Vagina (tissue), 2 donors: ENCODE measurements around the gene MPST. TPM values are rescaled to one million over a fixed set of nuclear protein-coding genes. Genes with fewer than 3 reads are reported as not detected.
"Not testable (repeated sequence)": the region's sequence is repeated elsewhere in the genome, so short reads cannot be mapped to it uniquely, and the experiment has no call there.

ENCODE experiments used
- DNase-seq, 2 donors: peaks; one replicate each; pipeline ENCODE4 v3.0.0-alpha.2; 2017; ENCODE audit errors: extremely low spot score in 2 of 2
- H3K27ac ChIP-seq: fragments of 200-600 bp; sonication (generic); one replicate; pipeline ENCODE4 v1.5.1; 2019
- H3K27me3 ChIP-seq: fragments of 200-600 bp; sonication (generic); one replicate; pipeline ENCODE4 v1.5.1; 2019
- H3K36me3 ChIP-seq, 2 donors: fragments of 200-600 bp; sonication (generic); one replicate each; pipeline ENCODE4 v1.5.1; 2017 to 2019
- H3K4me1 ChIP-seq: fragments of 200-600 bp; sonication (generic); one replicate; pipeline ENCODE4 v1.5.1; 2019
- H3K4me3 ChIP-seq, 2 donors: fragments of 200-600 bp; sonication (generic); 1 replicate in 1 of 2; 2 replicates in 1 of 2; pipeline ENCODE4 v1.5.1; 2016 to 2019
- H3K9me3 ChIP-seq: fragments of 200-600 bp; sonication (generic); one replicate; pipeline ENCODE4 v1.5.1; 2019
- CTCF ChIP-seq, 3 experiments: fragments of 450-650 bp in 2 of 3; fragments of 200-600 bp in 1 of 3; sonication (generic) in 1 of 3; IDR thresholded peaks; one replicate each; pipeline ENCODE4 v1.5.1; 2017 to 2019; ENCODE audit warnings: antibody characterized with exemption in 3 of 3, mild to moderate bottlenecking in 2 of 3, moderate library complexity in 2 of 3
- POLR2A ChIP-seq, 2 donors: fragments of 450-650 bp; IDR thresholded peaks; one replicate each; pipeline ENCODE4 v1.6.1; 2017; ENCODE audit warnings: antibody characterized with exemption in 2 of 2, mild to moderate bottlenecking in 2 of 2, moderate library complexity in 2 of 2
- POLR2AphosphoS5 ChIP-seq, 2 donors: sonication (generic); formaldehyde crosslinking; IDR thresholded peaks; one replicate each; pipeline ENCODE4 v1.9.0; 2017; ENCODE audit warnings: antibody characterized with exemption in 2 of 2, mild to moderate bottlenecking in 2 of 2, low read depth in 1 of 2; ENCODE audit not compliant: insufficient read depth in 1 of 2
- intact Hi-C: fragments of 100-400 bp; cut with DNase I; formaldehyde crosslinking; loops from one replicate; pipeline ENCODE4 v1.15.1; 2023
- total RNA-seq: library from RNA; depleted of rRNA; stranded (reverse); fragments of >200 nt; gene quantifications from one replicate; pipeline ENCODE4 v1.2.3, GENCODE V29; 2016

The MPST gene
- total RNA-seq, 1 donor from 2014 or later = 126 TPM

- intact Hi-C loops = no loop called here
- DNase-seq = no peak
- H3K4me3 ChIP-seq = no peak overlapping the region
- H3K27me3 ChIP-seq = no peaks in the 10 kb centered on the region
- H3K27ac ChIP-seq = no peak overlapping the region
- H3K4me1 ChIP-seq = no peaks in the 10 kb centered on the region
- peaks cover 8% of the 10 kb centered on the region for H3K9me3 ChIP-seq
- TF ChIP-seq POLR2AphosphoS5 (IDR thresholded peaks at IDR 0.05; ENCODE audit: insufficient read depth in 1 of 2, low read depth in 1 of 2) (no peak), POLR2A (IDR thresholded peaks at IDR 0.05) (no peak)
- no peaks in the 10 kb centered on the region for H3K36me3 ChIP-seq
Measured at GRCh38 chr22:36988075-36988832, 31.3 kb upstream of the MPST start.

- H3K9me3 ChIP-seq, H3K27ac ChIP-seq, H3K4me1 ChIP-seq, H3K27me3 ChIP-seq, H3K36me3 ChIP-seq, intact Hi-C loops, H3K4me3 ChIP-seq, DNase-seq: not testable (repeated sequence)
Measured at GRCh38 chr22:36989012-36989411, 30.5 kb upstream of the MPST start.

GRCh38 chr22:36990457-36990856, 29.1 kb upstream of the MPST start:
- no peak for DNase-seq
- Histone ChIP-seq H3K36me3 (no peaks in the 10 kb centered on the region), H3K27ac (no peak overlapping the region), H3K9me3 (peaks cover 7% of the 10 kb centered on the region), H3K4me1 (no peaks in the 10 kb centered on the region), H3K27me3 (no peaks in the 10 kb centered on the region), H3K4me3 (no peak overlapping the region)
- intact Hi-C loops = no loop called here
- TF ChIP-seq CTCF (IDR thresholded peaks at IDR 0.05) (no peak), POLR2AphosphoS5 (IDR thresholded peaks at IDR 0.05; ENCODE audit: insufficient read depth in 1 of 2, low read depth in 1 of 2) (no peak), POLR2A (IDR thresholded peaks at IDR 0.05) (no peak)

- Histone ChIP-seq H3K36me3 (no peaks in the 10 kb centered on the region), H3K4me3 (no peak overlapping the region), H3K27ac (no peak overlapping the region), H3K27me3 (no peaks in the 10 kb centered on the region), H3K9me3 (no peaks in the 10 kb centered on the region), H3K4me1 (no peaks in the 10 kb centered on the region)
- no peak for DNase-seq
- intact Hi-C loops = no loop called here
- TF ChIP-seq CTCF (IDR thresholded peaks at IDR 0.05) = no peak
Measured at GRCh38 chr22:36991206-36991605, 28.3 kb upstream of the MPST start.

- intact Hi-C loops = no loop called here
- DNase-seq = no peak
- TF ChIP-seq CTCF (IDR thresholded peaks at IDR 0.05) (no peak), POLR2A (IDR thresholded peaks at IDR 0.05) (no peak), POLR2AphosphoS5 (IDR thresholded peaks at IDR 0.05; ENCODE audit: insufficient read depth in 1 of 2, low read depth in 1 of 2) (no peak)
- H3K27me3 ChIP-seq = no peaks in the 10 kb centered on the region
- H3K4me1 ChIP-seq = no peaks in the 10 kb centered on the region
- H3K27ac ChIP-seq = no peak overlapping the region
- H3K36me3 ChIP-seq = no peaks in the 10 kb centered on the region
- H3K9me3 ChIP-seq = no peaks in the 10 kb centered on the region
- no peak overlapping the region for H3K4me3 ChIP-seq
Measured at GRCh38 chr22:36997746-36998145, 21.8 kb upstream of the MPST start.

- Histone ChIP-seq H3K27ac (no peak overlapping the region), H3K27me3 (no peaks in the 10 kb centered on the region), H3K36me3 (no peaks in the 10 kb centered on the region), H3K9me3 (no peaks in the 10 kb centered on the region), H3K4me1 (no peaks in the 10 kb centered on the region), H3K4me3 (no peak overlapping the region)
- no peak for TF ChIP-seq POLR2AphosphoS5 (IDR thresholded peaks at IDR 0.05; ENCODE audit: insufficient read depth in 1 of 2, low read depth in 1 of 2)
- TF ChIP-seq POLR2A (IDR thresholded peaks at IDR 0.05) = no peak
- no peak for TF ChIP-seq CTCF (IDR thresholded peaks at IDR 0.05)
- DNase-seq = no peak
- intact Hi-C loops = no loop called here
Measured at GRCh38 chr22:36998620-36999351, 20.8 kb upstream of the MPST start.
